HG03045 (cell line): ENCODE results near the gene MYH9.
"Not testable (repeated sequence)": the region's sequence is repeated elsewhere in the genome, so short reads cannot be mapped to it uniquely, and the experiment has no call there.

Source experiments
- ATAC-seq: cut with Tn5 transposase; IDR thresholded peaks from one replicate; pipeline ENCODE4 v1.9.1; 2021; ENCODE audit warnings: mild to moderate bottlenecking, moderate library complexity; ENCODE audit not compliant: unreplicated experiment

The MYH9 gene

GRCh38 chr22:36281781-36282327 is 105.9 kb downstream of the MYH9 start:
- no peak for ATAC-seq

GRCh38 chr22:36280379-36280778 is 107.4 kb downstream of the MYH9 start:
- no peak for ATAC-seq

DNA sequence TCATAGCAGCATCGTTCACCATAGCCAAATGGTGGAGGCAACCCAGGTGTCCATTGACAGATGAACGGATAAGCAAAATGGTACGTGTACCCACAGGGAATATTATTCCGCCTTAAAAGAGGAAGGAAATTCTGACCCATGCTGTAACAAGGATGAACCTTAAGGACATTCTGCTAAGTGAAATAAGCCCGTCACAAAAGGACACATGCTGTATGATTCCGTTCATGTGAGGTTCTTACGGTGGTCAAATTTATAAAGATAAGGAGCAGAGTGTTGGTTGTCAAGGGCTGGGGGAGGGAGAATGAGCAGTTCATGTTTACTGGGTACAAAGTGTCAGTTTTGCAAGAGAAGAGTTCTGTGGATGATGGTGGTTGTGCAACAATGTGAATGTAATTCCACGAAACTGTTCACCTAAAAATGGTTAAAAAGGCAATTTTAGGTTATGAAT is 108.5 kb downstream of the MYH9 start:
- ATAC-seq, result no peak

DNA sequence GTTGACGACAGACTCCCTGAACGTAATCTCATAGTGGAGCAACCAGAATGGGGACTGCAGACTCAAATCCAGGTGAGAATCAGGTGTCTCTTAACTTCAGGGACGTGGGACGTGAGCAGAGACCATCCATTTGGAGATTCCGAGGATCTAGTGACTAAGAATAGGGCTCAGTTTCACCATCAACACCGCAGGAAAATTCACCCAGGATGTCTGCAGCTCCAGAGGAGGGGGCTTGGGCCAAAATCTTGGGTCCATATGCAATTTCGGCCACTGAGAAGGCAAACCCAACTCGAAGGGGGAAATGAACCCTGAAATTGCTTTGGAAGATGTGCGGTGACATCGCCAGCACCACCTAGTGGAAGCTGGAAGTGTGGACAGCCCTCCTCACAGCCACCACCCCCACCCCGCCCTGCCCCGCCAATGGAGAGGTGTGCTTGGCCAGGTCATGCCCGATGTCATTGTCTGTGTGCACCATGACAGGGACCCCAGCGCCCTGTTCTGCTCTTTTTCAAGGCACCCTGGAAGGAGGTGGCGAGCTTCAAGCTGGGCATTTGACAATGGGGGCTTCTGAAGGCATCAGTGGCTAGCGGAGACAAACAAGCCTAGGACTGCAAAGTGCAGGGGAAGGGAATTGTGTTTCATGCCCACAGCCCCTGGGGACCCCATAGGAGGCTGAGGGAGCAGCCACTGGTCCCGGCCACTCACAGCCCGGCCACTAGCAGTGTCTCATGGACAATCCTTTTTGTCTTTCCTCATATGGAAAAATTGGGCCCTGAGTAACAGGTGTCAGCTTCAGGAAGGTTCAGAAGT is 110.1 kb downstream of the MYH9 start:
- ATAC-seq, result no peak

- ATAC-seq, result no peak
Measured at GRCh38 chr22:36274531-36274930, 113.2 kb downstream of the MYH9 start.

- not testable (repeated sequence) for ATAC-seq
Measured at GRCh38 chr22:36271951-36272350, 115.8 kb downstream of the MYH9 start.

GRCh38 chr22:36271231-36271630 is 116.5 kb downstream of the MYH9 start:
- not testable (repeated sequence) for ATAC-seq

GRCh38 chr22:36267896-36268485 is 119.8 kb downstream of the MYH9 start:
- no peak for ATAC-seq

DNA sequence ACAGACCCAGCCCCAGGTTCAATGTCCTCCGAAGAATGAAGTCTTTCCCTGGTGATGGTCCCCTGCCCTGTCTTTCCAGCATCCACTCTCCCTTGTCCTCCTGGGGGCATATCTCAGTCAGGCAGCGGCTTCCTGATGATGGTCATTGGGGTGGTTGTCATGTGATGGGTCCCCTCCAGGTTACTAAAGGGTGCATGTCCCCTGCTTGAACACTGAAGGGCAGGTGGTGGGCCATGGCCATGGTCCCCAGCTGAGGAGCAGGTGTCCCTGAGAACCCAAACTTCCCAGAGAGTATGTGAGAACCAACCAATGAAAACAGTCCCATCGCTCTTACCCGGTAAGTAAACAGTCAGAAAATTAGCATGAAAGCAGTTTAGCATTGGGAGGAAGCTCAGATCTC is 120.7 kb downstream of the MYH9 start:
- ATAC-seq, result no peak

DNA sequence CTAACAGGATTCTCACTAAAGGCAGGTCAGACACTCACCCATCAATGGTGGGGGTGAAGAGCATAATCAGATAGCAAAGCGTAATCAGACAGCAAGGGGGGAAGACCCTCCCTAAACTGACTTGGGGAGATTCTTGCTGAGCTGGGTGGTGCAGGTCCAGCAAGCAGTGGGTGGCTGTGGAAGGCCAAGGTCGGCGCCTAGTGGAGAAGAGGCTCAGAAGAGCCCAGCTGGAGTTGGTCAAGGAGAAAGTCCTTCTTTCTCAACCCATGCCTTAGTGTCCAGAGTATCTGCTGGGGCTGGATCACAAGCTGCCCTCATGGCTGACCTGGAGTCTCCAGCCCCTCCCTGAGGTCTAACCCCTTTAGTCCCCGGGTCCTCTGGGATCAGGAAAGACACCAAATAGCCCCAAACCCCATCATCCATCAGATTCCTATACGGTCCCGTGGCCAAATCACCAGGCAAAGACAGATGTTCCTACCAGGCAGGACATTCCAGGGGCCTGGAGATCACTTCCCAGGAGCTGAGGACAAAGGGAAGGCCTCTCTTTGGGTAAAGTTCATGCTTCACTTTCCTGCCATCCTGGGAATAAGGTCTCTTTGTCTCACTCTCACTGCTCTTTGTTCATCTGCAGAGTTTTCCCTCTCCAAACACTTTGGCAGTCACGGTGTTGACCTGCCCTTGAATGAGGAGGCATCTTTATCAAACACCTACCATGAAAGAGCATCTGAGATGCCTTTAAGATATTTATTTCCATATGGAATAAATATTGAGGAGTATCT is 123.7 kb downstream of the MYH9 start:
- not testable (repeated sequence) for ATAC-seq

- not testable (repeated sequence) for ATAC-seq
Measured at GRCh38 chr22:36263216-36263673, 124.5 kb downstream of the MYH9 start.

DNA sequence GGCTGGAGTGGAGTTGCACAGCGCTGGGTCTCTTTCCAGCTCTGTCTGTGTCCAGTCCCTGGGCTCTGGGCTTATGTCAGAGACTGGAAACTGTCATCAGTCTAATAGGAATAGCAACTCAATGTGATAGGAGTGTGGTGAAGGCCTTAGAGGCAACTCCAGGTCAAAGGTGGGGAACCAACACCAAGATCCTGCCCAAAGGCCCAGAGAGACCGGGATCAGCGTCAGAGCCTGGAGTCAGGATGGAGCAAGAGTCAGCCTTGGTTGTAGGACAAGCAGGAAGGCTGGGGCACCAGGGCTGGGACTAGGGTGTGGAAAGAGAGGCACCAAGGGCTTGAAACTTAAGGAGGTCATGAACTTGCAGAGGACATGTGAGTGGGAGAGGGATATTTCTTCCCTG is 125.5 kb downstream of the MYH9 start:
- ATAC-seq, result not testable (repeated sequence)

- ATAC-seq, result not testable (repeated sequence)
Measured at GRCh38 chr22:36261675-36262074, 126.1 kb downstream of the MYH9 start.

- no peak for ATAC-seq
Measured at GRCh38 chr22:36259615-36260300, 128.0 kb downstream of the MYH9 start.

GRCh38 chr22:36258701-36259614 is 128.8 kb downstream of the MYH9 start:
- ATAC-seq, result no peak

- no peak for ATAC-seq
Measured at GRCh38 chr22:36257948-36258670, 129.7 kb downstream of the MYH9 start.

GRCh38 chr22:36257308-36257707 is 130.5 kb downstream of the MYH9 start:
- ATAC-seq, result no peak

DNA sequence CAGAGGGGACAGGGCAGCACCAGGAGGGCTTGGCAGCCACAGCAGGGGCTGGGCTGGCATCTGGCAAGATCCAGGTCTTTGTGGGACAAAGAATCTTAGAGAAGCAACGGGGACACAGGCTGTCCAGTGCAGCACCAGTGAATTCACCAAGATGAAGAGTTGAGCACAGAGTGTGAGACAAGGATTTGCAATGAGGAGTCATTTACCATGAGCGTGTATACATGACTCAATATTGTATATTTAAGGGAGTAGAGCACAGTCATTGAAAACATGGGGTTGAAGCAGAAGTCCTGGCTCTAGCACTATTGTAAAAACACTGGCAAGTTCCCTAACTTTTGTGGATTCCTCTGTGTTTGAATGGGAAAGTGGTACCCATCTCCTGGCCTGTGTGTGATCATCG is 131.3 kb downstream of the MYH9 start:
- no peak for ATAC-seq

DNA sequence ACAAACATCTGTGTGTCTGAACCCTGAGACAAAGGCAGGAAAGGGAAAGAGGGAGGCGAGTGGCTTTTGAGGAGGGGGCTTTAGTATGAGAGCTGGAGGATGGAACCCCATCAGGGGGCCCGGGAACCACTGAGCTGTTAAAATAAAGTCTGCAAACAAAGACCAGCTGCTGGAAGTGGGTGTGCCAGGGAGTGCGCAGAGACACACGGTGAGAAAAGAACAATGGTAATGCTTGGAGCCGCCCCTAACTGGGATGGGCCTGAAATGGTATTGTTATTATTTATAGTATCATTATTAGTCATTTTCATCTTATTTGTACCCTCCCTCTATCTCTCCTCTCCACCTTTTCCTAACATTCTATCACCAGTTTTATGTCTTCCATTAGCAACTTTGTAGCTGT is 132.2 kb downstream of the MYH9 start:
- ATAC-seq, result not testable (repeated sequence)
